SK-N-SH (cell line): ENCODE results near the gene SHANK1. TPM values are rescaled to one million over a fixed set of nuclear protein-coding genes. Genes with fewer than 3 reads are reported as not detected.
"Not testable (repeated sequence)": the region's sequence is repeated elsewhere in the genome, so short reads cannot be mapped to it uniquely, and the experiment has no call there.

Source experiments
- CTCF ChIA-PET: fragments of 300-600, 350-600 bp; formaldehyde crosslinking; extraction: SDS; loops from one replicate; lab custom pipeline; 2021; lab: Yijun Ruan, JAX
- POLR2A ChIA-PET: fragments of 350-600 bp; sonication (Branson Sonifier 250); formaldehyde crosslinking; extraction: SDS; loops from one replicate; lab custom pipeline; 2020; ENCODE audit warnings: antibody characterized with exemption, inconsistent platforms; lab: Yijun Ruan, JAX
- DNase-seq: peaks from one replicate; pipeline ENCODE4 v3.0.0; 2012
- H2AFZ ChIP-seq: fragments of 200-600 bp; sonication (generic); 2 replicates; pipeline ENCODE4 v1.8.1; 2016; ENCODE audit warnings: antibody characterized with exemption, mild to moderate bottlenecking, low read depth
- H3F3A ChIP-seq: fragments of 200-600 bp; sonication (generic); replicated peaks from 2 replicates; pipeline ENCODE3; 2016; ENCODE audit warnings: antibody characterized with exemption, mild to moderate bottlenecking; ENCODE audit not compliant: insufficient read depth
- H3K27ac ChIP-seq, 2 experiments: fragments of 200-500 bp in 1 of 2; fragments of 200-600 bp in 1 of 2; sonication (Bioruptor generic) in 1 of 2; sonication (generic), shearing (Covaris generic) in 1 of 2; 2 replicates each; pipeline versions ENCODE4 v1.5.1 to v1.6.1; 2014 to 2016; ENCODE audit warnings: low read depth in 2 of 2, inconsistent platforms in 1 of 2, low read length in 1 of 2, mild to moderate bottlenecking in 1 of 2, mixed read lengths in 1 of 2
- H3K27me3 ChIP-seq: fragments of 200-600 bp; sonication (generic), shearing (Covaris generic); 2 replicates; pipeline ENCODE4 v1.6.1; 2016; ENCODE audit warnings: mixed run types; ENCODE audit not compliant: insufficient read depth
- H3K36me3 ChIP-seq, 2 experiments: fragments of 200-500 bp in 1 of 2; fragments of 200-600 bp in 1 of 2; sonication (Bioruptor generic) in 1 of 2; sonication (generic) in 1 of 2; replicated peaks in 1 of 2; 2 replicates each; pipeline versions ENCODE3 to v1.5.1; 2014 to 2016; ENCODE audit warnings: low read length in 1 of 2, mild to moderate bottlenecking in 1 of 2; ENCODE audit not compliant: insufficient read depth in 2 of 2, control insufficient read depth in 1 of 2
- H3K4me1 ChIP-seq, 2 experiments: fragments of 200-500 bp in 1 of 2; fragments of 200-600 bp in 1 of 2; sonication (Bioruptor generic) in 1 of 2; sonication (generic), shearing (Covaris generic) in 1 of 2; 2 replicates each; pipeline versions ENCODE4 v1.5.1 to v1.6.1; 2014 to 2016; ENCODE audit warnings: low read depth in 1 of 2, low read length in 1 of 2, mixed run types in 1 of 2; ENCODE audit not compliant: insufficient read depth in 2 of 2, control insufficient read depth in 1 of 2
- H3K4me2 ChIP-seq: fragments of 200-600 bp; sonication (generic), shearing (Covaris generic); 2 replicates; pipeline ENCODE4 v1.6.1; 2017; ENCODE audit warnings: mixed run types
- H3K4me3 ChIP-seq, 2 experiments: fragments of 200-500 bp in 1 of 2; fragments of 200-600 bp in 1 of 2; sonication (Bioruptor generic) in 1 of 2; sonication (generic), shearing (Covaris generic) in 1 of 2; 2 replicates each; pipeline versions ENCODE4 v1.5.1 to v1.8.1; 2014 to 2016; ENCODE audit warnings: low read depth in 2 of 2, inconsistent platforms in 1 of 2, low read length in 1 of 2, mild to moderate bottlenecking in 1 of 2, mixed read lengths in 1 of 2, moderate library complexity in 1 of 2
- H3K79me2 ChIP-seq: fragments of 200-600 bp; sonication (generic); 2 replicates; pipeline ENCODE4 v1.8.1; 2017; ENCODE audit warnings: mild to moderate bottlenecking; ENCODE audit not compliant: insufficient read depth
- H3K9ac ChIP-seq: fragments of 200-600 bp; sonication (generic); 2 replicates; pipeline ENCODE4 v1.6.1; 2017; ENCODE audit warnings: mixed run types
- H3K9me2 ChIP-seq: fragments of 200-600 bp; sonication (generic); 2 replicates; pipeline ENCODE4 v1.6.1; 2017; ENCODE audit warnings: mixed run types
- H3K9me3 ChIP-seq: fragments of 200-600 bp; sonication (generic); 2 replicates; pipeline ENCODE4 v1.6.1; 2017; ENCODE audit warnings: mixed run types, mild to moderate bottlenecking, moderate library complexity
- H4K20me1 ChIP-seq: fragments of 200-600 bp; sonication (generic); 2 replicates; pipeline ENCODE4 v1.6.1; 2017; ENCODE audit warnings: mild to moderate bottlenecking, mixed run types; ENCODE audit not compliant: insufficient read depth
- USF2 ChIP-seq: fragments of 150-350 bp; IDR thresholded peaks from 2 replicates; pipeline ENCODE4 v1.6.1; 2017; ENCODE audit warnings: antibody characterized with exemption, low read length, low read depth, borderline replicate concordance
- WGBS: methylation state at CpG from one replicate; pipeline ENCODE4 v1.1.6; 2017; ENCODE audit warnings: low lambda C conversion rate; 5-methylcytosine and 5-hydroxymethylcytosine counted together
- polyA plus RNA-seq, 3 experiments: library from polyadenylated mRNA; depleted of rRNA; stranded (reverse); fragments of >200 nt; gene quantifications; 2 replicates each; pipeline ENCODE4 v1.2.3, GENCODE V29; 2012

Gene SHANK1
- polyA plus RNA-seq, 1 of the 3 experiments (the other 2 are of a cell fraction): 0.28 TPM

- H2AFZ ChIP-seq: no peak overlapping the region
- no peak overlapping the region for H3K4me2 ChIP-seq
- H3K27ac ChIP-seq: no peak overlapping the region
- CTCF ChIA-PET: interaction anchor here (1.0 kb wide), 1 partner anchor 268 kb away, joined by 3 read pairs; no protein-coding TSS in a partner anchor
- DNase-seq: no peak
- no peaks in the 10 kb centered on the region for H3K79me2 ChIP-seq
- no peaks in the 10 kb centered on the region; the same call in 1 of the 2 replicates for H3K27me3 ChIP-seq
- no peak overlapping the region for H3K4me3 ChIP-seq
- no peak for TF ChIP-seq USF2
- POLR2A ChIA-PET: no interaction called here
- no peak overlapping the region for H3K9ac ChIP-seq
- H3F3A ChIP-seq: no peaks in the 10 kb centered on the region
- no peaks in the 10 kb centered on the region for H3K36me3 ChIP-seq
- H3K9me2 ChIP-seq: no peaks in the 10 kb centered on the region
- no peaks in the 10 kb centered on the region for H4K20me1 ChIP-seq
- H3K4me1 ChIP-seq: no peaks in the 10 kb centered on the region
- no peaks in the 10 kb centered on the region for H3K9me3 ChIP-seq
- WGBS: 82% methylated on average over 34 of the region's 44 CpGs
These were observed 94.5 kb downstream of the SHANK1 start for GRCh38 chr19:50624949-50625600.

- H3K4me2 ChIP-seq, H3K9me2 ChIP-seq, POLR2A ChIA-PET, H3K27ac ChIP-seq, H3F3A ChIP-seq, DNase-seq, H3K4me1 ChIP-seq, H3K9ac ChIP-seq, CTCF ChIA-PET, H3K27me3 ChIP-seq, H3K4me3 ChIP-seq, H2AFZ ChIP-seq, H3K36me3 ChIP-seq, H3K9me3 ChIP-seq, H4K20me1 ChIP-seq, H3K79me2 ChIP-seq: not testable (repeated sequence)
- 83% methylated on average over 2 of the region's 5 CpGs for WGBS
These were observed 99.2 kb downstream of the SHANK1 start for GRCh38 chr19:50620394-50620906.

- POLR2A ChIA-PET, H3K4me2 ChIP-seq, H3K36me3 ChIP-seq, DNase-seq, CTCF ChIA-PET, H3K4me3 ChIP-seq, H3K9ac ChIP-seq, H3K27ac ChIP-seq, H3K27me3 ChIP-seq, H3K79me2 ChIP-seq, H3K9me3 ChIP-seq, H3K4me1 ChIP-seq, H2AFZ ChIP-seq, H3F3A ChIP-seq, H3K9me2 ChIP-seq, H4K20me1 ChIP-seq: not testable (repeated sequence)
- 56% methylated on average over 5 of the region's 5 CpGs for WGBS
These were observed 100.4 kb downstream of the SHANK1 start for GRCh38 chr19:50619184-50619583.

GRCh38 chr19:50618379-50618778 lies 101.2 kb downstream of the SHANK1 start:
- H2AFZ ChIP-seq, H3K27ac ChIP-seq, H3K79me2 ChIP-seq, H3K9ac ChIP-seq, DNase-seq, POLR2A ChIA-PET, H3K27me3 ChIP-seq, H3K4me2 ChIP-seq, H3K36me3 ChIP-seq, H4K20me1 ChIP-seq, H3K4me1 ChIP-seq, H3K9me3 ChIP-seq, H3K9me2 ChIP-seq, CTCF ChIA-PET, H3F3A ChIP-seq, H3K4me3 ChIP-seq: not testable (repeated sequence)
- WGBS: 55% methylated on average over 4 of the region's 5 CpGs

- H3K9me2 ChIP-seq, H3K4me2 ChIP-seq, H3K27ac ChIP-seq, H3K9me3 ChIP-seq, DNase-seq, POLR2A ChIA-PET, H3K79me2 ChIP-seq, H2AFZ ChIP-seq, H4K20me1 ChIP-seq, H3K4me1 ChIP-seq, H3K36me3 ChIP-seq, H3K4me3 ChIP-seq, H3K27me3 ChIP-seq, H3F3A ChIP-seq, H3K9ac ChIP-seq: not testable (repeated sequence)
- CTCF ChIA-PET: interaction anchor here (1.2 kb wide), 1 partner anchor 56 kb away, joined by 3 read pairs; no protein-coding TSS in a partner anchor
- WGBS: 42% methylated on average over 11 of the region's 11 CpGs
These were observed 106.8 kb downstream of the SHANK1 start for GRCh38 chr19:50612504-50613404.
